ENCODE measurements around the gene PHYKPL. TPM values are rescaled to one million over a fixed set of nuclear protein-coding genes. Genes with fewer than 3 reads are reported as not detected.

The PHYKPL gene
- total RNA-seq (2021; fragmentation: NEBNext Ultra II Directional; extraction: Animal tissue kit (Norgen Biotek cat#: 25700)) (29.5 and 32.1 TPM in 2 replicates), polyA plus RNA-seq (2011; rRNA removed) (25.1 and 33.4 TPM in 2 replicates), polyA minus RNA-seq (2011; rRNA and poly(A)+ RNA removed) (44.1 and 62.2 TPM in 2 replicates)
- polyA plus RNA-seq (2011; cell fraction: cytosol; rRNA removed) = 35.7 TPM
- 106 TPM for polyA plus RNA-seq (2011; cell fraction: nucleus; rRNA removed)
- polyA plus RNA-seq (2012, experiment 1 of 2) = 22.0 to 26.7 TPM (median 22.5 TPM) in 4 replicates
- polyA plus RNA-seq (2012, experiment 2 of 2) = 9.1 TPM
- polyA plus RNA-seq (2013, experiment 1 of 2) = 10.9 TPM
- 7.7 TPM for polyA plus RNA-seq (2013, experiment 2 of 2)
- 25.1 TPM for polyA minus RNA-seq (2011; cell fraction: cytosol; rRNA and poly(A)+ RNA removed)
- polyA minus RNA-seq (2011; cell fraction: nucleus; rRNA and poly(A)+ RNA removed) = 91.2 TPM
- long read RNA-seq, experiment 1, partial matches to known transcripts = 1 of 8 reads
- long read RNA-seq, experiment 1, other reads (novel, unspliced or antisense) = 5 of 8 reads
- long read RNA-seq, experiment 2, partial matches to known transcripts = 7 of 13 reads
- long read RNA-seq, experiment 2, other reads (novel, unspliced or antisense) = 6 of 13 reads

DNA sequence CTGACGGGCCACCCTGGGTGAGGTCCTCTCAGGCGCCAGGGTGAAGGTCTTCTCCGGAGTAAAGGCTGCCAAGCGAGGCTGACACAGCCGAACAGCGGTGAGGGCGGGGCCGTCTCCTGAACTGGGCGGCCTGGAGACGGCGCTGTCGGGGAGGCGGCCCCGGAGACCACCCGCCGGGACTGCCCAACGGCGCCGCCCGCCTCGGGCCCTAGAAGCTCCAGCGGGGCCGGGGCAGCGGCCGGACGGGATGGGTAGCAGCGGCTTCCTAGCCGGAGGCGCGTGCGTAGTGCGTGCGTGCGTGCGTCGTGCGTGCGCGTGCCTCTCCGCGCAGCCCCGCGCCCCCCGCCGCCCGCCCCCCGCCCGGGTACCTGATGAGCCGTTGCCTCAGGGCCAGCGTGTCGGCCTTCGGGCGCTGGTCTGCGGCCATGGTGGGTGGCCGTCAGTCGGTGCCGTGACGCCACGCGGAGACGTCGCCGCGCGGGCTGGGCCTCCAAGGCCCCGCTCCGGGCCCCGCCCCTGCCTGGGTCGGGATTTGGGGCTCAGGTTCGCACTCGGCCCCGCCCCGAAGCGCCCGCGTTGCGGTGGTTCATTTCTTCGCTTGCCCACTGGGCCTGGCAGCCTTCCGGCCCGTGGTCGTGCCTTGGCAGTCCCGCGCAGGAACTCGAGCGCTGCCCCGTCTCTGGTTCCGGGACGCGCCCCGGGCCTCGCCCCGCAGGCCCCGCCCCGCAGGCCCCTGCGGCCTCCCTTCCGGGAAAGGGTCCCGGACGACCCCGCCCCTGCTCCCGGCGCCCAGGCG, at the start of gene PHYKPL:
PHYKPL (minus strand) TSS at position 679 of the 796 bp plus-strand sequence; CDS start at position 427, 252 bp downstream.
- Histone ChIP-seq H4K8ac (ENCODE audit: extremely low read depth, insufficient read depth, low read length) (peak within 1 kb of the TSS; percentile 88), H3K14ac (ENCODE audit: insufficient read length) (no peak within 1 kb of the TSS), H2BK5ac (ENCODE audit: low read depth, low read length) (peak within 1 kb of the TSS; percentile 49; the same call in 1 of the 2 replicates), H2BK15ac (ENCODE audit: low read length) (0 out of 2 replicates have a peak within 1 kb of the TSS, but pooled peaks have one; percentile 46), H2BK12ac (ENCODE audit: low read depth, low read length) (no peak within 1 kb of the TSS), H3K4me1 (replicated peaks in 1 of 4; ENCODE audit: control insufficient read depth in 3 of 4, insufficient read depth in 4 of 4, low read length in 3 of 4) (peaks cover 0 to 17% (median 10%) of the 10 kb centered on the region in 4 experiments; a peak in 6 of 7 replicates), H4K5ac (ENCODE audit: insufficient read length, low read depth, low read length) (peak within 1 kb of the TSS; percentile 31), H3K4me3 (ENCODE audit: extremely low read depth in 1 of 4, insufficient read depth in 2 of 4, low read depth in 3 of 4, low read length in 4 of 4) (peak within 1 kb of the TSS; percentile 52 to 72 (median 64)), H4K20me1 (replicated peaks in 1 of 2; ENCODE audit: control insufficient read depth in 1 of 2, insufficient read depth in 2 of 2, low read length in 2 of 2) (peaks cover 0 to 5% of the 10 kb centered on the region in 2 experiments), H3K4me2 (ENCODE audit: insufficient read depth in 1 of 2, low read depth in 2 of 2, low read length in 2 of 2) (peak within 1 kb of the TSS; percentile 72 to 94), H3K9ac (replicated peaks in 1 of 4; ENCODE audit: extremely low read depth in 1 of 4, low read depth in 3 of 4, low read length in 3 of 4) (peak within 1 kb of the TSS; percentile 36 to 74 (median 72); a peak in 6 of 7 replicates), H3K79me2 (ENCODE audit: control insufficient read depth in 1 of 2, insufficient read depth in 2 of 2, low read length in 2 of 2) (peaks cover 0 to 13% of the 10 kb centered on the region in 2 experiments; a peak in 2 of 4 replicates), H4K91ac (replicated peaks; ENCODE audit: insufficient read length, low read length) (peak within 1 kb of the TSS; percentile 30), H3K23me2 (ENCODE audit: low read depth, low read length) (peaks cover 3% of the 10 kb centered on the region; the same call in 1 of the 2 replicates), H3K18ac (ENCODE audit: extremely low read depth, low read length) (peak within 1 kb of the TSS; percentile 53; the same call in 1 of the 2 replicates), H3K27ac (ENCODE audit: low read depth, low read length) (peak within 1 kb of the TSS; percentile 31; the same call in 1 of the 2 replicates), H3K36me3 (ENCODE audit: control insufficient read depth in 2 of 4, insufficient read depth in 4 of 4, low read length in 3 of 4) (peaks cover 7 to 35% (median 16%) of the 10 kb centered on the region in 4 experiments; a peak in 6 of 8 replicates), H3K56ac (replicated peaks; ENCODE audit: insufficient read length, low read depth, low read length) (peak within 1 kb of the TSS; percentile 32), H3K27me3 (replicated peaks in 1 of 4; ENCODE audit: control insufficient read depth in 3 of 4, extremely low read depth in 1 of 4, insufficient read depth in 3 of 4, low read length in 3 of 4) (no peaks in the 10 kb centered on the region), H3K23ac (ENCODE audit: insufficient read length) (no peak within 1 kb of the TSS), H2AK5ac (ENCODE audit: low read depth, low read length) (no peak within 1 kb of the TSS), H3K79me1 (ENCODE audit: low read depth, low read length) (peaks cover 11% of the 10 kb centered on the region), H2BK120ac (replicated peaks; ENCODE audit: low read depth, low read length) (no peak within 1 kb of the TSS), H3K9me3 (ENCODE audit: insufficient read depth in 2 of 2, low read depth in 1 of 2, low read length in 1 of 2) (no peaks in the 10 kb centered on the region), H3K4ac (replicated peaks; ENCODE audit: insufficient read length, low read depth, low read length) (peak within 1 kb of the TSS; percentile 42), H2BK20ac (ENCODE audit: low read length) (no peak within 1 kb of the TSS), H2AFZ (ENCODE audit: low read length) (0 out of 2 replicates have a peak within 1 kb of the TSS, but pooled peaks have one; percentile 25)
- 2% methylated on average over 49 of the region's 102 CpGs; no CpG with 5 or more reads in 1 of the 2 experiments for WGBS, 2 experiments (ENCODE audit: extremely low coverage in 1 of 2, insufficient coverage in 1 of 2, insufficient read length in 1 of 2, insufficient replicate concordance in 2 of 2, low coverage in 1 of 2, low lambda C conversion rate in 2 of 2, missing lambda C conversion rate in 1 of 2)
- ChIA-PET CTCF (ENCODE audit: partially characterized antibody) (interaction anchor here (1.0 to 2.2 kb wide), 5 partner anchors 9 to 51 kb away, joined by 3 to 8 read pairs (median 5); no protein-coding TSS in a partner anchor), POLR2A (ENCODE audit: partially characterized antibody) (interaction anchor here (0.6 to 21.6 kb wide), 17 partner anchors 8 to 499 kb away, joined by 3 to 507 read pairs (median 4); partner anchors contain the start of genes HNRNPAB, NHP2 and ZNF354A)
- DNase-seq (ENCODE audit: low read depth in 1 of 2, low spot score in 2 of 2) (peak in 1 of 2 experiments; percentile 83), FAIRE-seq (no peak)
- TF ChIP-seq ASH2L (IDR thresholded peaks at IDR 0.05; ENCODE audit: low read length) (peak; percentile 69), NANOG (IDR thresholded peaks at IDR 0.05; ENCODE audit: insufficient read depth, low read depth, low read length, poor library complexity, severe bottlenecking) (no peak), SUZ12 (IDR thresholded peaks at IDR 0.05; ENCODE audit: low read length) (no peak), KDM5A (IDR thresholded peaks at IDR 0.05; ENCODE audit: low read length) (no peak), KDM1A (IDR thresholded peaks at IDR 0.05; ENCODE audit: borderline replicate concordance, low read length) (peak; percentile 26; the same call in 1 of the 2 replicates), POU5F1 (IDR thresholded peaks at IDR 0.05; ENCODE audit: low read depth, low read length) (no peak)
